ENCODE measurements around the gene UGT1A10.

UGT1A10 gene

GRCh38 chr2:233773854-233774253 is 137.6 kb downstream of the UGT1A10 start:
- DNase-seq (ENCODE audit: low spot score) = no peak

GRCh38 chr2:233775414-233775813 is 139.2 kb downstream of the UGT1A10 start:
- DNase-seq (ENCODE audit: low spot score) = no peak

GRCh38 chr2:233778030-233778429 is 141.8 kb downstream of the UGT1A10 start, which contains the start of gene MROH2A:
Gene MROH2A (plus strand): TSS chr2:233778330. CDS start chr2:233779359, 1,029 bp downstream.
- DNase-seq (ENCODE audit: low spot score) = no peak

GRCh38 chr2:233779722-233780121 is 143.5 kb downstream of the UGT1A10 start:
- no peak for DNase-seq (ENCODE audit: low spot score)

GRCh38 chr2:233780771-233781170 is 144.5 kb downstream of the UGT1A10 start:
- DNase-seq (ENCODE audit: low spot score) = no peak

- peak; percentile 32 for DNase-seq (ENCODE audit: low spot score)
These were observed 153.3 kb downstream of the UGT1A10 start for GRCh38 chr2:233789554-233789953.

- peak; percentile 22 for DNase-seq (ENCODE audit: low spot score)
These were observed 155.1 kb downstream of the UGT1A10 start for GRCh38 chr2:233791151-233791882.

- peak; percentile 22 for DNase-seq (ENCODE audit: low spot score)
These were observed 155.7 kb downstream of the UGT1A10 start for GRCh38 chr2:233791883-233792329.

GRCh38 chr2:233792720-233793119 is 156.5 kb downstream of the UGT1A10 start:
- DNase-seq (ENCODE audit: low spot score) = peak; percentile 31

GRCh38 chr2:233793465-233794127 is 157.3 kb downstream of the UGT1A10 start:
- peak; percentile 39 for DNase-seq (ENCODE audit: low spot score)

GRCh38 chr2:233794128-233794658 is 157.9 kb downstream of the UGT1A10 start:
- peak; percentile 39 for DNase-seq (ENCODE audit: low spot score)

GRCh38 chr2:233795735-233796171 is 159.5 kb downstream of the UGT1A10 start:
- DNase-seq (ENCODE audit: low spot score) = peak; percentile 39

- DNase-seq (ENCODE audit: low spot score) = peak; percentile 27
These were observed 160.0 kb downstream of the UGT1A10 start for GRCh38 chr2:233796254-233796653.

GRCh38 chr2:233798335-233799086 is 162.3 kb downstream of the UGT1A10 start:
- DNase-seq (ENCODE audit: low spot score) = peak; percentile 22

GRCh38 chr2:233799087-233799665 is 162.9 kb downstream of the UGT1A10 start:
- DNase-seq (ENCODE audit: low spot score) = peak; percentile 22

- DNase-seq (ENCODE audit: low spot score) = peak; percentile 20
These were observed 163.5 kb downstream of the UGT1A10 start for GRCh38 chr2:233799716-233800115.

GRCh38 chr2:233800208-233800607 is 164.0 kb downstream of the UGT1A10 start:
- DNase-seq (ENCODE audit: low spot score) = peak; percentile 14

GRCh38 chr2:233801357-233802131 is 165.3 kb downstream of the UGT1A10 start:
- no peak for DNase-seq (ENCODE audit: low spot score)

- no peak for DNase-seq (ENCODE audit: low spot score)
These were observed 166.0 kb downstream of the UGT1A10 start for GRCh38 chr2:233802132-233802815.

GRCh38 chr2:233803292-233803911 is 167.2 kb downstream of the UGT1A10 start:
- DNase-seq (ENCODE audit: low spot score) = no peak
